IMR-90 (cell line): ENCODE results near the gene MYOF. TPM values are rescaled to one million over a fixed set of nuclear protein-coding genes. Genes with fewer than 3 reads are reported as not detected.

Experiments used
- ATAC-seq: fragments of 200-7000 bp; cut with Tn5 transposase; 2 replicates; pipeline ENCODE4 v1.9.1; 2020; ENCODE audit warnings: low read depth, mild to moderate bottlenecking, moderate library complexity
- BruUV-seq: library from RNA; stranded (reverse); fragments of 400-500 nt; replicated peaks from 2 replicates; lab custom pipeline; 2021; lab: Mats Ljungman, UMichigan
- CTCF ChIA-PET: fragments of 300-600 bp; formaldehyde crosslinking; extraction: SDS; loops from one replicate; lab custom pipeline; 2021; ENCODE audit warnings: antibody characterized with exemption; lab: Yijun Ruan, JAX
- POLR2A ChIA-PET: fragments of 300-600 bp; sonication (Branson Sonifier 250); formaldehyde crosslinking; loops from one replicate; lab custom pipeline; 2022; ENCODE audit warnings: antibody characterized with exemption; ENCODE audit not compliant: unreplicated experiment; lab: Charles Lee
- DNase-seq: peaks from one replicate; pipeline ENCODE4 v3.0.0; 2013
- H2AFZ ChIP-seq: replicated peaks from 2 replicates; pipeline ENCODE3; 2013; ENCODE audit warnings: low read length, mild to moderate bottlenecking; ENCODE audit not compliant: poor library complexity
- H2AK5ac ChIP-seq: 2 replicates; pipeline ENCODE4 v1.6.1; 2013; ENCODE audit warnings: low read depth, low read length, inconsistent platforms
- H2AK9ac ChIP-seq: replicated peaks from 2 replicates; pipeline ENCODE3; 2013; ENCODE audit warnings: mild to moderate bottlenecking, low read depth, low read length, moderate library complexity; ENCODE audit not compliant: poor library complexity
- H2BK120ac ChIP-seq: 2 replicates; pipeline ENCODE4 v1.6.1; 2013; ENCODE audit warnings: low read depth, low read length, inconsistent platforms
- H2BK15ac ChIP-seq: 3 replicates; pipeline ENCODE4 v1.6.1; 2013; ENCODE audit warnings: low read depth, low read length, inconsistent platforms
- H2BK20ac ChIP-seq: 2 replicates; pipeline ENCODE4 v1.6.1; 2013; ENCODE audit warnings: low read depth, mild to moderate bottlenecking, inconsistent platforms, low read length, moderate library complexity
- H2BK5ac ChIP-seq: 2 replicates; pipeline ENCODE4 v1.6.1; 2013; ENCODE audit warnings: mild to moderate bottlenecking, low read depth, low read length, inconsistent platforms; ENCODE audit not compliant: poor library complexity, severe bottlenecking
- H3K14ac ChIP-seq: replicated peaks from 2 replicates; pipeline ENCODE4 v1.6.1; 2013; ENCODE audit warnings: low read depth, low read length, inconsistent platforms
- H3K18ac ChIP-seq: 2 replicates; pipeline ENCODE4 v1.6.1; 2013; ENCODE audit warnings: low read depth, low read length, control low read depth
- H3K23ac ChIP-seq: 2 replicates; pipeline ENCODE4 v1.6.1; 2013; ENCODE audit warnings: low read depth, low read length, inconsistent platforms
- H3K27ac ChIP-seq: 2 replicates; pipeline ENCODE4 v1.5.1; 2013; ENCODE audit warnings: mild to moderate bottlenecking, control low read depth, low read length; ENCODE audit not compliant: insufficient read depth
- H3K27me3 ChIP-seq: 2 replicates; pipeline ENCODE4 v1.6.1; 2013; ENCODE audit warnings: low read length; ENCODE audit not compliant: control insufficient read depth, insufficient read depth
- H3K36me3 ChIP-seq: 2 replicates; pipeline ENCODE4 v1.6.1; 2013; ENCODE audit warnings: low read length, mixed read lengths; ENCODE audit not compliant: control insufficient read depth, insufficient read depth
- H3K4ac ChIP-seq: 2 replicates; pipeline ENCODE4 v1.6.1; 2013; ENCODE audit warnings: low read depth, low read length, inconsistent platforms
- H3K4me1 ChIP-seq: 2 replicates; pipeline ENCODE4 v1.6.1; 2013; ENCODE audit warnings: low read length, mixed read lengths; ENCODE audit not compliant: control insufficient read depth, insufficient read depth
- H3K4me2 ChIP-seq: 2 replicates; pipeline ENCODE4 v1.6.1; 2013; ENCODE audit warnings: low read depth, mild to moderate bottlenecking, control low read depth, low read length, moderate library complexity
- H3K4me3 ChIP-seq: 2 replicates; pipeline ENCODE4 v1.5.1; 2013; ENCODE audit warnings: low read depth, mild to moderate bottlenecking, control low read depth, low read length, moderate library complexity; ENCODE audit not compliant: insufficient read depth
- H3K56ac ChIP-seq: 2 replicates; pipeline ENCODE4 v1.6.1; 2013; ENCODE audit warnings: low read length, inconsistent platforms; ENCODE audit not compliant: insufficient read depth; ENCODE audit errors: extremely low read depth
- H3K79me1 ChIP-seq, 2 experiments: 2 replicates each; pipeline ENCODE4 v1.6.1; 2013; ENCODE audit warnings: low read length in 2 of 2, inconsistent platforms in 1 of 2, low read depth in 1 of 2
- H3K9ac ChIP-seq: 2 replicates; pipeline ENCODE4 v1.6.1; 2013; ENCODE audit warnings: low read depth, low read length, control low read depth
- H3K9me1 ChIP-seq: 2 replicates; pipeline ENCODE4 v1.6.1; 2013; ENCODE audit warnings: low read length, inconsistent platforms; ENCODE audit not compliant: insufficient read depth
- H3K9me3 ChIP-seq: 2 replicates; pipeline ENCODE4 v1.6.1; 2013; ENCODE audit warnings: low read length; ENCODE audit not compliant: control insufficient read depth, insufficient read depth
- H4K20me1 ChIP-seq: 2 replicates; pipeline ENCODE4 v1.6.1; 2013; ENCODE audit warnings: low read length, inconsistent platforms; ENCODE audit not compliant: insufficient read depth
- H4K5ac ChIP-seq: 2 replicates; pipeline ENCODE4 v1.6.1; 2013; ENCODE audit warnings: mild to moderate bottlenecking, low read depth, low read length, control low read depth
- H4K8ac ChIP-seq, 2 experiments: 2 replicates each; pipeline ENCODE4 v1.6.1; 2013; ENCODE audit warnings: low read depth in 2 of 2, low read length in 2 of 2, control low read depth in 1 of 2, inconsistent platforms in 1 of 2
- H4K91ac ChIP-seq: 2 replicates; pipeline ENCODE4 v1.6.1; 2013; ENCODE audit warnings: low read depth, low read length, inconsistent platforms; ENCODE audit not compliant: insufficient read depth
- BHLHE40 ChIP-seq: fragments of 150-350 bp; IDR thresholded peaks from 2 replicates; pipeline ENCODE4 v1.6.1; 2016; ENCODE audit warnings: mild to moderate bottlenecking, low read depth, low read length
- CEBPB ChIP-seq: IDR thresholded peaks from 2 replicates; pipeline ENCODE4 v1.6.1; 2012; ENCODE audit warnings: low read depth, low read length, improper control_type of control experiment
- CHD1 ChIP-seq: IDR thresholded peaks from 2 replicates; pipeline ENCODE4 v1.6.1; 2012; ENCODE audit warnings: low read depth, low read length, improper control_type of control experiment
- FOS ChIP-seq: fragments of 150-350 bp; IDR thresholded peaks from 2 replicates; pipeline ENCODE4 v1.6.1; 2016; ENCODE audit warnings: low read depth, low read length
- MAFK ChIP-seq: IDR thresholded peaks from 2 replicates; pipeline ENCODE4 v1.6.1; 2012; ENCODE audit warnings: low read depth, low read length, improper control_type of control experiment
- MXI1 ChIP-seq: IDR thresholded peaks from 2 replicates; pipeline ENCODE4 v1.6.1; 2012; ENCODE audit warnings: low read depth, mild to moderate bottlenecking, low read length, moderate library complexity, borderline replicate concordance
- NFE2L2 ChIP-seq: fragments of 150-350 bp; IDR thresholded peaks from 2 replicates; pipeline ENCODE4 v1.6.1; 2016; ENCODE audit warnings: low read depth, mild to moderate bottlenecking, low read length
- POLR2A ChIP-seq: IDR thresholded peaks from 2 replicates; pipeline ENCODE4 v1.6.1; 2012; ENCODE audit warnings: mild to moderate bottlenecking, low read depth, low read length
- RAD21 ChIP-seq: IDR thresholded peaks from 2 replicates; pipeline ENCODE4 v1.6.1; 2012; ENCODE audit warnings: low read length, improper control_type of control experiment
- RCOR1 ChIP-seq: IDR thresholded peaks from 2 replicates; pipeline ENCODE4 v1.6.1; 2012; ENCODE audit warnings: mild to moderate bottlenecking, low read length, improper control_type of control experiment; ENCODE audit not compliant: insufficient replicate concordance
- RFX5 ChIP-seq: IDR thresholded peaks from 2 replicates; pipeline ENCODE4 v1.8.0; 2012; ENCODE audit warnings: low read depth, mild to moderate bottlenecking, low read length, moderate library complexity
- SMC3 ChIP-seq: fragments of 150-350 bp; IDR thresholded peaks from 2 replicates; pipeline ENCODE4 v1.6.1; 2016; ENCODE audit warnings: low read depth, mild to moderate bottlenecking, antibody characterized with exemption, low read length, moderate library complexity
- WGBS, 2 experiments: methylation state at CpG; one replicate each; pipeline versions ENCODE4 v1.1.5 to v1.1.7; 2013; ENCODE audit warnings: missing lambda C conversion rate in 2 of 2; ENCODE audit not compliant: insufficient read length in 1 of 2; ENCODE audit errors: extremely low coverage in 2 of 2; 5-methylcytosine and 5-hydroxymethylcytosine counted together
- dilution Hi-C: fragments of 300-500 bp; cut with HindIII; formaldehyde crosslinking; loops from one replicate; pipeline ENCODE4 v1.14.3; 2018; ENCODE audit warnings: low sequenced_read_pairs; ENCODE audit not compliant: unreplicated experiment
- in situ Hi-C: fragments of 300-500 bp; cut with MboI; formaldehyde crosslinking; loops from 3 replicates; pipeline ENCODE4 v1.14.3; 2019; ENCODE audit warnings: low sequenced_read_pairs, inconsistent platforms, mixed read lengths
- intact Hi-C: fragments of 100-400 bp; cut with micrococcal nuclease; formaldehyde crosslinking; loops from 2 replicates; pipeline ENCODE4 v1.10.0; 2022
- polyA plus RNA-seq, 3 experiments: library from polyadenylated mRNA; depleted of rRNA; stranded (reverse); fragments of >200 nt; gene quantifications; 2 replicates each; pipeline ENCODE4 v1.2.3, GENCODE V29; 2012; ENCODE audit warnings: low replicate concordance in 1 of 3
- total RNA-seq: library from RNA; depleted of rRNA; stranded (reverse); fragments of >200 nt; gene quantifications from 2 replicates; pipeline ENCODE4 v1.2.3, GENCODE V29; 2012
- TF ChIP-seq, protein P1 (sequence below): fragments of 150-350 bp; IDR thresholded peaks from 2 replicates; pipeline ENCODE4 v1.6.1; 2017; ENCODE audit warnings: mild to moderate bottlenecking, antibody characterized with exemption, low read length, low read depth
- TF ChIP-seq, protein P2 (sequence below): conservative IDR thresholded peaks from 2 replicates; pipeline ENCODE4 v1.5.1; 2012; ENCODE audit warnings: mild to moderate bottlenecking, low read depth, low read length, improper control_type of control experiment
- TF ChIP-seq, protein P3 (sequence below): fragments of 150-350 bp; IDR thresholded peaks from 2 replicates; pipeline ENCODE4 v1.6.1; 2016; ENCODE audit warnings: low read depth, mild to moderate bottlenecking, low read length, moderate library complexity, borderline replicate concordance

The MYOF gene
- total and polyA plus RNA-seq, 2 of the 4 experiments (the other 2 are of a cell fraction), result 221 to 281 TPM

DNA sequence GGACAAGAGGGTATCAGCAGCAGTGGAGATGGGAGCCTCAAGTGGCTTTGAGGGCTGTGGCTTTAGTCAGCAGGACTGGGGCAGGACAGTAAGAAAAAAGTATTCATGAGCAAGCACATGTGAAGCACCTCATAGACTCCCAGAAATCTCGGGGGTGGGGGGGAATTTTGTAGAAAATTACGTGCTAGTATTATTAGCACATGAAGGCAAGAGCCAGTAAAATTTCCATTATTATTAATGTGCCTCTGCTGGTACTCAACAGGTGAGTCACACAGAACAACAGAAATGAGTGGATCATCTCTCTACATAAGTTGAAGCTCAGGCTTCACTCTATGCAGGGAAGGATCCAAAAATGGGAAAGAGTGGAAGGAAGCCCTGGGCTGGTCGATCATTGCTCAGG is 114.5 kb downstream of the MYOF start:
- Histone ChIP-seq H3K27me3 (no peaks in the 10 kb centered on the region), H3K9me3 (no peaks in the 10 kb centered on the region), H3K18ac (no peak overlapping the region), H3K4me2 (no peak overlapping the region), H3K27ac (no peak overlapping the region), H3K23ac (no peak overlapping the region), H2AFZ (no peak overlapping the region), H3K56ac (no peak overlapping the region), H4K20me1 (no peaks in the 10 kb centered on the region), H3K9me1 (no peaks in the 10 kb centered on the region), H2BK120ac (no peak overlapping the region), H2AK5ac (no peak overlapping the region), H3K36me3 (peaks cover 59% of the 10 kb centered on the region), H3K4me1 (no peaks in the 10 kb centered on the region), H2BK15ac (no peak overlapping the region), H4K8ac (no peak overlapping the region), H3K4ac (no peak overlapping the region), H4K5ac (no peak overlapping the region), H3K9ac (no peak overlapping the region), H3K14ac (no peak overlapping the region), H3K4me3 (no peak overlapping the region), H2BK20ac (no peak overlapping the region), H4K91ac (no peak overlapping the region), H2BK5ac (no peak overlapping the region), H2AK9ac (no peak overlapping the region), H3K79me1 (peaks cover 38 to 46% of the 10 kb centered on the region in 2 experiments)
- ATAC-seq (no peak), DNase-seq (no peak)
- dilution Hi-C loops, result no loop called here
- POLR2A ChIA-PET, result no interaction called here
- BruUV-seq, result no TSS peak
- no CpG with 5 or more reads among the region's 3 CpGs for WGBS, 2 experiments
- CTCF ChIA-PET, result interaction anchor here (1.1 to 1.4 kb wide), 2 partner anchors 16 to 115 kb away, joined by 4 read pairs; partner anchors contain the start of gene MYOF
- in situ Hi-C loops, result loop anchor here (25.0 kb wide), 1 partner anchor 320 kb away; no protein-coding TSS in a partner anchor
- TF ChIP-seq POLR2A (no peak), SMC3 (no peak), NFE2L2 (no peak), BHLHE40 (no peak), MAFK (no peak), CEBPB (no peak), CHD1 (no peak), RAD21 (no peak), MXI1 (no peak), FOS (no peak), RCOR1 (no peak), RFX5 (no peak)
- TF ChIP-seq, protein P1, sequence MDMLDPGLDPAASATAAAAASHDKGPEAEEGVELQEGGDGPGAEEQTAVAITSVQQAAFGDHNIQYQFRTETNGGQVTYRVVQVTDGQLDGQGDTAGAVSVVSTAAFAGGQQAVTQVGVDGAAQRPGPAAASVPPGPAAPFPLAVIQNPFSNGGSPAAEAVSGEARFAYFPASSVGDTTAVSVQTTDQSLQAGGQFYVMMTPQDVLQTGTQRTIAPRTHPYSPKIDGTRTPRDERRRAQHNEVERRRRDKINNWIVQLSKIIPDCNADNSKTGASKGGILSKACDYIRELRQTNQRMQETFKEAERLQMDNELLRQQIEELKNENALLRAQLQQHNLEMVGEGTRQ, result no peak
- TF ChIP-seq, protein P2, sequence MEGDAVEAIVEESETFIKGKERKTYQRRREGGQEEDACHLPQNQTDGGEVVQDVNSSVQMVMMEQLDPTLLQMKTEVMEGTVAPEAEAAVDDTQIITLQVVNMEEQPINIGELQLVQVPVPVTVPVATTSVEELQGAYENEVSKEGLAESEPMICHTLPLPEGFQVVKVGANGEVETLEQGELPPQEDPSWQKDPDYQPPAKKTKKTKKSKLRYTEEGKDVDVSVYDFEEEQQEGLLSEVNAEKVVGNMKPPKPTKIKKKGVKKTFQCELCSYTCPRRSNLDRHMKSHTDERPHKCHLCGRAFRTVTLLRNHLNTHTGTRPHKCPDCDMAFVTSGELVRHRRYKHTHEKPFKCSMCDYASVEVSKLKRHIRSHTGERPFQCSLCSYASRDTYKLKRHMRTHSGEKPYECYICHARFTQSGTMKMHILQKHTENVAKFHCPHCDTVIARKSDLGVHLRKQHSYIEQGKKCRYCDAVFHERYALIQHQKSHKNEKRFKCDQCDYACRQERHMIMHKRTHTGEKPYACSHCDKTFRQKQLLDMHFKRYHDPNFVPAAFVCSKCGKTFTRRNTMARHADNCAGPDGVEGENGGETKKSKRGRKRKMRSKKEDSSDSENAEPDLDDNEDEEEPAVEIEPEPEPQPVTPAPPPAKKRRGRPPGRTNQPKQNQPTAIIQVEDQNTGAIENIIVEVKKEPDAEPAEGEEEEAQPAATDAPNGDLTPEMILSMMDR, result no peak
- TF ChIP-seq, protein P3, sequence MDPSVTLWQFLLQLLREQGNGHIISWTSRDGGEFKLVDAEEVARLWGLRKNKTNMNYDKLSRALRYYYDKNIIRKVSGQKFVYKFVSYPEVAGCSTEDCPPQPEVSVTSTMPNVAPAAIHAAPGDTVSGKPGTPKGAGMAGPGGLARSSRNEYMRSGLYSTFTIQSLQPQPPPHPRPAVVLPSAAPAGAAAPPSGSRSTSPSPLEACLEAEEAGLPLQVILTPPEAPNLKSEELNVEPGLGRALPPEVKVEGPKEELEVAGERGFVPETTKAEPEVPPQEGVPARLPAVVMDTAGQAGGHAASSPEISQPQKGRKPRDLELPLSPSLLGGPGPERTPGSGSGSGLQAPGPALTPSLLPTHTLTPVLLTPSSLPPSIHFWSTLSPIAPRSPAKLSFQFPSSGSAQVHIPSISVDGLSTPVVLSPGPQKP, result no peak
- intact Hi-C loops, result no loop called here
